ENCODE data around the gene HLF.

DNA sequence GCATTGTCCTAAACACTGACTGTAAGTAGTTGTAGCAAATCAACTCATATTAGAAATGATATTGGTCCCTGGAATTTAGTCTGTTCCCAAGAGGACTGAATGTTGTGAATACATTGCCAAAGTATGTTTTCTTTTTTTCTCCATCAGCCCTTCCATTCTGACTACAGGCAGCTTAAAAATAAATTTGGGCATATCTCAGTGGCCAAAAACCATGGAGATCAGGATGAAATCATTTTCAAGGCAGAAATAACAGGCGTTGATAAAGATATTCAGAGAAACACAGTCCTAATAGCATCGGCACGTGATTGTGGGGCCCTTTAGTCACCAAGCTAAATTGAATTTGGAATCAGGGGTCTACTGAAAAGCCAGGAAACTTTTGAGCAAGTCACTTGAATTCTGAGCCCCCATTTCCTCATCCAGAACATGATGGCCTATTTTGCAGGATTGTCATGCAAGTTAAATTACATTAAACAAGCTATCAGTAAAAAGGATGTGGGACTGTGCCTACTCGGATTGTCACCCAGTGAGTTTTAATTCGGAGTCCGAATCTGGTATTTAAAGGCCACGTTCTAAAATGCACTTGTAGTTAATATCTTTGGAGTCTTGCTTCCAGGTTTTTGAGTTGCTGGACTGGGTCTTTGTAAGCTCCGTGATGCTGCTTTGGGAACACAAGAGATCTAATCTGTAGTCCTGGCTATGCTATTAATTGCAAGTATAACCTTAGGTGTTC is 17.1 kb downstream of the HLF start:
- TF ChIP-seq EP300 (IDR thresholded peaks at IDR 0.05) = no peak
- TF ChIP-seq POLR2A (IDR thresholded peaks at IDR 0.05; ENCODE audit: low read depth) = no peak
- no peak for TF ChIP-seq CTCF (IDR thresholded peaks at IDR 0.05)
